Stimulated activated naive CD8-positive, alpha-beta T cell treated with anti-CD3 and anti-CD28 coated beads, Interleukin-15, Interleukin-2, amounts not matched to agents 100 ng/mL and 50 ng/mL, for 24 hours (primary cell): ENCODE results near the gene CPA2.

Experiments used
- H3K27ac Mint-ChIP-seq: one replicate; pipeline ENCODE4 v1.8.0; 2021; ENCODE audit warnings: mild to moderate bottlenecking, mixed read lengths
- H3K27me3 Mint-ChIP-seq: one replicate; pipeline ENCODE4 v1.8.0; 2021; ENCODE audit warnings: mixed read lengths
- H3K36me3 Mint-ChIP-seq: one replicate; pipeline ENCODE4 v1.8.0; 2021; ENCODE audit warnings: low read depth, mixed read lengths
- H3K4me1 Mint-ChIP-seq: one replicate; pipeline ENCODE4 v1.8.0; 2021; ENCODE audit warnings: low read depth, mixed read lengths
- H3K4me3 Mint-ChIP-seq: one replicate; pipeline ENCODE4 v1.8.0; 2021; ENCODE audit warnings: mild to moderate bottlenecking, mixed read lengths
- H3K9me3 Mint-ChIP-seq: one replicate; pipeline ENCODE4 v1.8.0; 2021; ENCODE audit warnings: mixed read lengths

CPA2 gene

DNA sequence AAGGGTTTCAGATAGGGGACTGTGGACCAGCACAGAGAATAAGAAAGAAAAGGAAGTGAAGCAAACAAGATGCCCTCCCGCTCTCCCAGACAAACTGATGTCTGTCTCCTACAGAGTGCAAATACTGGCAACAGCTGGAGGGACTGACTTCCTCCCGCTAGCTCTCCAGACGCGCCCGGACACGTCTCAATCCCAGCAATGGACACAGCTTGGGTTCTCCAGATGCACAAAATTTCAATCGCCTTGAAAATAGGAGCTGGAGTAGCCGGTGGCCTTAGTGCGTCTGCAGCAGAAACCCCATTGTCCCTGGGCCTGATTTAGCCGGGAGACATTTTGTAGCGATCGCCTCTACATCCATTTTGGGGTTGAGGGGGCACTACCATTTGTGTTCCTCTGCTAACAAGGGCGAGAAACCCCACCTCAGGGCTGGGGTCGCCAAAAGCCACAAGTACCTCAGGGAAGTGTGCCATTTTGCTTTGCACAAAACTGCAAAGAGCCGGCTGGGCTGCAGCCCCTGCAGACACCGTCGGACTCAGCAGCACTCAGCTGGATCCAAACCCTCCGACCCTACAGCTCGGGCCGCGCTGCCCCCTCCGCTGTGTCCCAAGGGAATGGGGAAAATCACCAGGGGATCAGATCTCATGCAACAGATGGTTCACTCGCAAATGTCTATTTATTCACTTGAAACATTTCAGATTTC, 5.9 kb downstream of the CPA2 start:
- no peaks in the 10 kb centered on the region for H3K36me3 Mint-ChIP-seq
- H3K4me3 Mint-ChIP-seq = no peak overlapping the region
- H3K27ac Mint-ChIP-seq = no peak overlapping the region
- H3K9me3 Mint-ChIP-seq = no peaks in the 10 kb centered on the region
- H3K27me3 Mint-ChIP-seq = peaks cover 15% of the 10 kb centered on the region
- peaks cover 20% of the 10 kb centered on the region for H3K4me1 Mint-ChIP-seq

DNA sequence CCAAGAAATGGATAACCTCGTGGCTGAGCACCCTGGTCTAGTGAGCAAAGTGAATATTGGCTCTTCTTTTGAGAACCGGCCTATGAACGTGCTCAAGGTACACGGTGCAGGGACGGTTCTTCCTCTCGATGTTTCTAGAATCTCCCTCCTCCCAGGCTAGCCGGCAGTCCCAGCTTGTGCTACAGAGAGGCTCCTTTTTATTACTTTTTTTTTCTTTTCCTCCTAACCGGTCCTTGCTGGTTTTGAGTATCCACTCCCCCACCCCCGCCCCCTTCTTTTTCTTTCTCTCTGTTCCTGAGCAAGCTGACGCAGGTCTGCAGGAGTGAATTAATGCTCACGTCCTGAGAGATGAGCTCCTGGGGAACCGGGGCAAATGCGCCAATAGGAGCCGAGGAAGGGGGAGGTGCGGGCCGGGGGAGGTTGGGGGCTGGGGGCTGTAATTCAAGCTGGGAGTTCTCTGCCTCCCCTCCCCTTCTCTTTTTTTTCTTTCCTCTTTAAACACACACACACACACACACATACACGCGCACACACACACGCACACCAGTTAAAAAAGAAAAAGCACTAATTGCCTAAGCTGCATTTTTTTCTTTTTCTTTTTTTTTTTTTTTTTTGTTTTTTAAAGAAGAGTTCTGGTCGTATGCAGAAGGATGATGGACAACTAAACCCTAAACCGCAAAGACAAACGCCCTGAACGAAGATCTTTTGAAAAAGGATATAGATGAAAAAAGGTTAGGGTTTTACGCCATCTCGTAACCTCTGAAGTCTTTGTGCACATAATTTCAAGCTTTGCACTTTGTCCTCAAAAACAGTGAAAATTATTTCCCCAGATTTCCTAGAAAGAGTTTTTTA, 6.6 kb downstream of the CPA2 start:
- peak overlapping the region; percentile 32 for H3K4me3 Mint-ChIP-seq
- peaks cover 28% of the 10 kb centered on the region for H3K4me1 Mint-ChIP-seq
- peaks cover 15% of the 10 kb centered on the region for H3K27me3 Mint-ChIP-seq
- H3K36me3 Mint-ChIP-seq = no peaks in the 10 kb centered on the region
- no peak overlapping the region for H3K27ac Mint-ChIP-seq
- H3K9me3 Mint-ChIP-seq = no peaks in the 10 kb centered on the region

DNA sequence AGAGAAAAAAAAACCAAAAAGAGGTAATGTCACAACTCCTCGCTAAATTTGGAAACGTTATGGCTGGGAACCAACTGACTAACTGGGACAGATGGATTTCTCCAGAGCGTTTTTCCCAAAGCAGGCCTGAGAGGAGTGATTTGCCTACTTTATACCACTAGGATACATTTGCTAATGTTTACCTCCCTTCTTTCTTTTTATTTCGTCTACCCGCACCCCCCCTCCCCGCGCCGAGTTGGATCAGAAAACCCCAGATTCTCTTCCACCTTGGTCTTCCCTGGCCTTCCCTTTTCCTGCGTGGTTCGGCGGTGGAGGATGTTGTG, 7.2 kb downstream of the CPA2 start:
- Mint-ChIP-seq H3K27ac (no peak overlapping the region), H3K36me3 (no peaks in the 10 kb centered on the region), H3K27me3 (peaks cover 15% of the 10 kb centered on the region), H3K4me3 (no peak overlapping the region), H3K4me1 (peaks cover 28% of the 10 kb centered on the region), H3K9me3 (no peaks in the 10 kb centered on the region)

DNA sequence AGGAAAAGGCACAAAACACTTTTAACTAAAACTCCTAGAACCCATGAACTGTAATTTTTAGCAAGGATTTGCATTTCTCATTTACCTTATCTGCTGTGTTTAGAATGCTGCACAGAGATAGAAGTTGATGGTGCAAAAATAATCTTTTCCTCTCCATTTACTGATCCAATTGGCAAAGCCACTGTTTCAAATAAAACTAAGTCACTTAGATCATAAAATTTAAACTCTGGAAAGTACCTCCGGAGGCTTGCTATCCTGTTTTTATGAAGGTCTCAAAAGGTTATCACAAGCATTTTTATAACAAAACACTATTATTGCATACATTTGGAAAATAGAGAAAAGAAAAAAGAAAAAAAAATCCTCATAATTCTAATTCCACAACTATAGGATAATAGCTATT, 7.6 kb downstream of the CPA2 start:
- Mint-ChIP-seq H3K4me3 (no peak overlapping the region), H3K27ac (no peak overlapping the region)

GRCh38 chr7:130274983-130275591, 8.4 kb downstream of the CPA2 start:
- no peak overlapping the region for H3K4me3 Mint-ChIP-seq
- no peaks in the 10 kb centered on the region for H3K9me3 Mint-ChIP-seq
- peaks cover 28% of the 10 kb centered on the region for H3K4me1 Mint-ChIP-seq
- peaks cover 15% of the 10 kb centered on the region for H3K27me3 Mint-ChIP-seq
- no peak overlapping the region for H3K27ac Mint-ChIP-seq
- no peaks in the 10 kb centered on the region for H3K36me3 Mint-ChIP-seq

More for the DNA sequence above, 7.6 kb downstream of the CPA2 start:
- H3K9me3 Mint-ChIP-seq = no peaks in the 10 kb centered on the region
- no peaks in the 10 kb centered on the region for H3K36me3 Mint-ChIP-seq
- peaks cover 15% of the 10 kb centered on the region for H3K27me3 Mint-ChIP-seq
- H3K4me1 Mint-ChIP-seq = peaks cover 28% of the 10 kb centered on the region

- no peaks in the 10 kb centered on the region for H3K9me3 Mint-ChIP-seq
- peaks cover 28% of the 10 kb centered on the region for H3K4me1 Mint-ChIP-seq
- H3K36me3 Mint-ChIP-seq = no peaks in the 10 kb centered on the region
- peaks cover 15% of the 10 kb centered on the region for H3K27me3 Mint-ChIP-seq
- no peak overlapping the region for H3K4me3 Mint-ChIP-seq
- no peak overlapping the region for H3K27ac Mint-ChIP-seq
Observed at GRCh38 chr7:130275826-130276297, 9.2 kb downstream of the CPA2 start.

- Mint-ChIP-seq H3K27ac (peak overlapping the region; percentile 54), H3K4me3 (peak overlapping the region; percentile 14), H3K4me1 (peaks cover 28% of the 10 kb centered on the region), H3K36me3 (no peaks in the 10 kb centered on the region), H3K9me3 (no peaks in the 10 kb centered on the region), H3K27me3 (peaks cover 15% of the 10 kb centered on the region)
Observed at GRCh38 chr7:130276796-130277762, 10.4 kb downstream of the CPA2 start.

DNA sequence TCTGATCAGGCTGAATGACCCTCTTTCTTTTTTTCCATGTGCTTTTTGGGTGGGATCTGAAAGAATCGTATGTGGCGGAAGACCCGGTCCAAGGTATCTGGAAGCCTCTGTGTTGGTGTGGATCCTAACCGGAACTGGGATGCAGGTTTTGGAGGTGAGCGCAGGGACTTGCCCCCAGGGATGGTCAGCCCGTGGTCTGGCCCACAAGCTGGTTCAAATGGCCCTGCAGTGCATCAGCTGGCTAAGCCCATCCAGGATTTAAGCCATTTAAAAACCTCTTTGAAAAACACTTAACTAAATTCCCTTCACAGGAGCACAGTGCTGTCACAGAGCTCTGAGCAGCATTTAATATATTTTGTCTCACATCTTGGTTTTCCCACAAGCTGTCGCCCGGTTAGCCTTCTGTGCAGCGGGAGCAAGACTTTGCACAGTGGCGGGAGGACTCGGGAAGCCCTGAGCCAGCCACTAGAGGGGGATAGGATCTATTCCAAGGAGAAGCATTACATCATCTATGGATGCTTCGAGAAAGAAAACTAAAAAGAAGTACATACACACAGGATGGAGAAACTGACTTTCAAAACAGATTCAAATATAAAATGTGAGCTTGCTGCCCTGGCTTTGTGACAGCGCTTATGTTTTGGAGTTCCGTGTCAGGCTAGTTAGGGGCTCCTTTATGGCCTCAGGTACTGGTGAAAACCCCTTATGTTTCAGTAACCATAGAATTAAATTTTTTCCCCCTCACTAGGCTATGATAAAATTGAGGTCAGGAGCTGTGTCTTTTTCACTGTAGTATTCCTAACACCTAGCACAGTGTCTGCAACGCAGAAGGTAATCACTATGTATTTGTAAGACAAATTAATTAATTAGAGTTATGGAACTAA, 11.3 kb downstream of the CPA2 start:
- H3K27ac Mint-ChIP-seq = peak overlapping the region; percentile 20
- H3K27me3 Mint-ChIP-seq = peaks cover 15% of the 10 kb centered on the region
- H3K4me3 Mint-ChIP-seq = no peak overlapping the region
- H3K9me3 Mint-ChIP-seq = no peaks in the 10 kb centered on the region
- no peaks in the 10 kb centered on the region for H3K36me3 Mint-ChIP-seq
- H3K4me1 Mint-ChIP-seq = peaks cover 28% of the 10 kb centered on the region

- H3K36me3 Mint-ChIP-seq = no peaks in the 10 kb centered on the region
- H3K4me1 Mint-ChIP-seq = peaks cover 28% of the 10 kb centered on the region
- H3K27ac Mint-ChIP-seq = no peak overlapping the region
- no peak overlapping the region for H3K4me3 Mint-ChIP-seq
- H3K27me3 Mint-ChIP-seq = peaks cover 15% of the 10 kb centered on the region
- H3K9me3 Mint-ChIP-seq = no peaks in the 10 kb centered on the region
Observed at GRCh38 chr7:130278860-130279259, 12.2 kb downstream of the CPA2 start.

DNA sequence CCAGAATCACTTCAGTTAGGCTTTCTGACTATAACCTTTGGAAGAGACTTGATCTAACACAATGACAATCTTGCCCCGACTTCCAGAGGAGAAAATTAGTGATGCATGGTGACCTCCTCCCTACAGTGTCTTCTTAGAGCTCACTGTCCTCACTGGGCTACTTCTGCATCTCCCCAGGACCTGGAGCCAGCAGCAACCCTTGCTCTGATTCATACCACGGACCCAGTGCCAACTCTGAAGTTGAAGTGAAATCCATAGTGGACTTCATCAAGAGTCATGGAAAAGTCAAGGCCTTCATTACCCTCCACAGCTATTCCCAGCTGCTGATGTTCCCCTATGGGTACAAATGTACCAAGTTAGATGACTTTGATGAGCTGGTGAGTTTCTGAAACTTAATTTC, 12.6 kb downstream of the CPA2 start:
- H3K27me3 Mint-ChIP-seq = peaks cover 12% of the 10 kb centered on the region
- no peak overlapping the region for H3K4me3 Mint-ChIP-seq
- no peak overlapping the region for H3K27ac Mint-ChIP-seq

DNA sequence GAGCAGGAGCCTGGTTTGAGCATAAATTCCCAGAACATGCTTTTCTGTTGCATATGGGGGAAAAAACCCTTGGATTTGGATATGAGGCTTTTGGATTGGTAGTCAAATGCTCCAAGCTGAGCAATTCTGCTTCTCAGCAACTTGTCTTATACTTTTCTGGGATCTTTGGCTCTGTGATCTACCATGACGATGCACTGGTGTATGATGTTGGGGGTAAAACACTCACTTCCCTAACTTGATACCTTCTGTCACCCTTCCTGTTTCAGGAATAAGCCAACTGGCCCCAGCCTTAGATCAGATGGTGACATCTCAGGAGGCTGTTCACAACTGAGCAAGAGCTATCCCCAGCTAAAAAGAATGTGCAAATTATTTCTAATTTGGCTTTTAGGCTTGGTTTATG, 13.2 kb downstream of the CPA2 start:
- Mint-ChIP-seq H3K36me3 (no peaks in the 10 kb centered on the region), H3K27me3 (peaks cover 6% of the 10 kb centered on the region), H3K27ac (no peak overlapping the region), H3K4me3 (no peak overlapping the region), H3K4me1 (peaks cover 25% of the 10 kb centered on the region), H3K9me3 (no peaks in the 10 kb centered on the region)

More for the DNA sequence above, 12.6 kb downstream of the CPA2 start:
- H3K36me3 Mint-ChIP-seq = no peaks in the 10 kb centered on the region
- no peaks in the 10 kb centered on the region for H3K9me3 Mint-ChIP-seq
- H3K4me1 Mint-ChIP-seq = peaks cover 25% of the 10 kb centered on the region

GRCh38 chr7:130281260-130281659, 14.6 kb downstream of the CPA2 start:
- Mint-ChIP-seq H3K4me3 (no peak overlapping the region), H3K27ac (no peak overlapping the region), H3K4me1 (peaks cover 21% of the 10 kb centered on the region), H3K9me3 (no peaks in the 10 kb centered on the region), H3K36me3 (no peaks in the 10 kb centered on the region), H3K27me3 (peaks cover 6% of the 10 kb centered on the region)

DNA sequence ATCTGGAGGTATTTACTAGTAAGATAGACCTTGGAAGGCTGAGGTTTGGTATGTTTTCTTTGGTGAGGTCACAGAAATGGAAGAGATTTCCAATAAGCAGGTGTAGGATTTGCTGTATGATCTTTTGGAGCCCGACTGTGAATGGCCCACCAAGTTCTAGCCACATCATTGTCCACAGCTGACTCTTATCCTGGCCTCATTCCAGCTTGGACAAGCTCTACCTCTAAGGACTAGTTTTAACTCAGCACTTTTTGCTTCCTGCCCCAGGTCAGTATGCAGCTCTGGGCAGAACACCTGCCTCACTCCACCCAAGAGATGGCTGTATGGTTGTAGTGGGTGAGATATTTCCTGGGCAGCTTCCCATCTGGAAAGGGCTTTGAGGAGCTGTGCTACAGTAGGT, 20.2 kb downstream of the CPA2 start:
- H3K36me3 Mint-ChIP-seq = no peaks in the 10 kb centered on the region
- no peaks in the 10 kb centered on the region for H3K27me3 Mint-ChIP-seq
- H3K4me3 Mint-ChIP-seq = no peak overlapping the region
- H3K4me1 Mint-ChIP-seq = no peaks in the 10 kb centered on the region
- no peak overlapping the region for H3K27ac Mint-ChIP-seq
- no peaks in the 10 kb centered on the region for H3K9me3 Mint-ChIP-seq

- Mint-ChIP-seq H3K4me3 (no peak overlapping the region), H3K27me3 (no peaks in the 10 kb centered on the region), H3K27ac (no peak overlapping the region), H3K36me3 (no peaks in the 10 kb centered on the region), H3K9me3 (no peaks in the 10 kb centered on the region), H3K4me1 (no peaks in the 10 kb centered on the region)
Observed at GRCh38 chr7:130288168-130288567, 21.5 kb downstream of the CPA2 start.
